SH-SY5Y (cell line): ENCODE data around the gene RTCA.

ENCODE experiments used
- GATA2 ChIP-seq: IDR thresholded peaks from 2 replicates; pipeline ENCODE4 v1.6.1; 2011; ENCODE audit warnings: mild to moderate bottlenecking, low read depth, low read length
- GATA3 ChIP-seq: IDR thresholded peaks from 2 replicates; pipeline ENCODE4 v1.6.1; 2011; ENCODE audit warnings: low read depth, mild to moderate bottlenecking, low read length, moderate library complexity

GRCh38 chr1:100308777-100309176 lies 42.8 kb downstream of the RTCA start:
- TF ChIP-seq GATA2 = no peak
- no peak for TF ChIP-seq GATA3
